Astrocyte (in vitro differentiated cells and primary cell): ENCODE data around the gene ABCG8. TPM values are rescaled to one million over a fixed set of nuclear protein-coding genes. Genes with fewer than 3 reads are reported as not detected.

Experiments used
- DNase-seq: peaks from one replicate; pipeline ENCODE4 v3.0.0-alpha.2; 2010; ENCODE audit warnings: low read depth
- FAIRE-seq: peaks from 2 replicates; lab custom pipeline; 2011; peaks lifted over from hg19 to GRCh38; lab: Jason Lieb, UNC
- H2AFZ ChIP-seq: 2 replicates; pipeline ENCODE4 v1.6.0; 2012; ENCODE audit warnings: low read depth, low read length, inconsistent platforms
- H3K27ac ChIP-seq: 2 replicates; pipeline ENCODE4 v1.5.1; 2011; ENCODE audit warnings: low read depth, low read length, inconsistent platforms
- H3K27me3 ChIP-seq: 2 replicates; pipeline ENCODE4 v1.6.0; 2011; ENCODE audit warnings: low read length, inconsistent platforms; ENCODE audit not compliant: insufficient read depth
- H3K36me3 ChIP-seq: 2 replicates; pipeline ENCODE4 v1.5.1; 2011; ENCODE audit warnings: low read length, inconsistent platforms; ENCODE audit not compliant: insufficient read depth
- H3K4me1 ChIP-seq: 2 replicates; pipeline ENCODE4 v1.5.1; 2011; ENCODE audit warnings: low read length, inconsistent platforms; ENCODE audit not compliant: insufficient read depth
- H3K4me2 ChIP-seq: 2 replicates; pipeline ENCODE4 v1.6.0; 2012; ENCODE audit warnings: low read length, inconsistent platforms
- H3K4me3 ChIP-seq: 2 replicates; pipeline ENCODE4 v1.5.1; 2011; ENCODE audit warnings: low read depth, mild to moderate bottlenecking, low read length, inconsistent platforms; ENCODE audit not compliant: insufficient read depth
- H3K79me2 ChIP-seq: 2 replicates; pipeline ENCODE4 v1.6.0; 2012; ENCODE audit warnings: mild to moderate bottlenecking, low read length, inconsistent platforms; ENCODE audit not compliant: insufficient read depth
- H3K9ac ChIP-seq: 2 replicates; pipeline ENCODE4 v1.6.0; 2012; ENCODE audit warnings: mild to moderate bottlenecking, low read length, inconsistent platforms
- H3K9me3 ChIP-seq: 2 replicates; pipeline ENCODE4 v1.5.1; 2012; ENCODE audit warnings: low read depth, mild to moderate bottlenecking, low read length, inconsistent platforms; ENCODE audit not compliant: insufficient read depth
- H4K20me1 ChIP-seq: 2 replicates; pipeline ENCODE4 v1.6.0; 2012; ENCODE audit warnings: low read length, inconsistent platforms; ENCODE audit not compliant: insufficient read depth
- H3K27ac Mint-ChIP-seq: one replicate; pipeline ENCODE4 v1.8.0; 2021; ENCODE audit warnings: mild to moderate bottlenecking, mixed read lengths; ENCODE audit not compliant: unreplicated experiment
- H3K27me3 Mint-ChIP-seq: one replicate; pipeline ENCODE4 v1.8.0; 2021; ENCODE audit warnings: low read depth, mixed read lengths; ENCODE audit not compliant: unreplicated experiment
- H3K36me3 Mint-ChIP-seq: one replicate; pipeline ENCODE4 v1.8.0; 2021; ENCODE audit warnings: low read depth, mixed read lengths; ENCODE audit not compliant: unreplicated experiment
- H3K4me1 Mint-ChIP-seq: one replicate; pipeline ENCODE4 v1.8.0; 2021; ENCODE audit warnings: low read depth, mixed read lengths; ENCODE audit not compliant: unreplicated experiment
- H3K4me3 Mint-ChIP-seq: one replicate; pipeline ENCODE4 v1.8.0; 2021; ENCODE audit warnings: mild to moderate bottlenecking, moderate library complexity, mixed read lengths; ENCODE audit not compliant: unreplicated experiment
- H3K9me3 Mint-ChIP-seq: one replicate; pipeline ENCODE4 v1.8.0; 2021; ENCODE audit warnings: mild to moderate bottlenecking, mixed read lengths; ENCODE audit not compliant: unreplicated experiment
- EZH2 ChIP-seq: IDR thresholded peaks from 2 replicates; pipeline ENCODE4 v1.6.1; 2012; ENCODE audit warnings: mild to moderate bottlenecking, low read length, inconsistent platforms; ENCODE audit not compliant: insufficient read depth
- total RNA-seq: library from RNA; stranded (reverse); gene quantifications from 2 replicates; pipeline ENCODE4 v1.2.1, GENCODE V29; 2021
- TF ChIP-seq, protein P1 (sequence below): IDR thresholded peaks from 2 replicates; pipeline ENCODE4 v1.5.1; 2011; ENCODE audit warnings: low read depth, mild to moderate bottlenecking, inconsistent platforms, low read length, moderate library complexity; ENCODE audit not compliant: insufficient read depth

Gene ABCG8
- total RNA-seq, 1 donor from 2014 or later = not detected

GRCh38 chr2:43831543-43832294 lies 7.1 kb upstream of the ABCG8 start:
- no peak overlapping the region for H3K27ac ChIP-seq
- H3K27ac Mint-ChIP-seq = no peak overlapping the region
- H3K4me3 ChIP-seq = peak overlapping the region; percentile 17
- H3K9ac ChIP-seq = no peak overlapping the region
- no peaks in the 10 kb centered on the region for H3K4me1 Mint-ChIP-seq
- H3K4me2 ChIP-seq = peak overlapping the region; percentile 80
- no peaks in the 10 kb centered on the region for H4K20me1 ChIP-seq
- H3K27me3 ChIP-seq = peaks cover 22% of the 10 kb centered on the region
- FAIRE-seq = no peak
- no peaks in the 10 kb centered on the region for H3K79me2 ChIP-seq
- no peaks in the 10 kb centered on the region for H3K36me3 ChIP-seq
- peaks cover 2% of the 10 kb centered on the region for H3K9me3 Mint-ChIP-seq
- no peak for TF ChIP-seq EZH2
- no peaks in the 10 kb centered on the region for H3K9me3 ChIP-seq
- no peaks in the 10 kb centered on the region for H3K36me3 Mint-ChIP-seq
- DNase-seq = peak; percentile 4
- no peak overlapping the region for H3K4me3 Mint-ChIP-seq
- peaks cover 21% of the 10 kb centered on the region for H3K27me3 Mint-ChIP-seq
- peak overlapping the region; percentile 69 for H2AFZ ChIP-seq
- H3K4me1 ChIP-seq = no peaks in the 10 kb centered on the region

DNA sequence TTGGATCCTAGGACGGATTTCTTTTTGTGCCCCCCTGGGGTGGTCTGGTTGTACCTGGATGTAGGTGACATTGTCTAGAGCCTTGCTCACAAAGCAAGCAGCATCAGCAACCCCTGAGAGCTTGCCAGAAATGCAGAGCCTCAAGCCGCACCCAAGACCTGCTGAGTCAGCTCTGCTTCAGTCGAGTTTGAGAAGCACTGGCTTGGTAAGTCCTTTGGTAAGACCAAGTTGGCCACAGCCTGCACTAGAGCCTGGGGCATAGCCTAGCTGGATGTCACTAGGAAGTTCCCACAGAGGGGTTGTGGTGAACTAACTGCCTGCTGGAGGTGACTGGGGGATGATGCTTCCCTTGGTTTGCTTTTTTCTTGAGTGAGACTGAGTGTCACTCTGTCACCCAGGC lies 6.3 kb upstream of the ABCG8 start:
- Mint-ChIP-seq H3K4me3 (no peak overlapping the region), H3K27me3 (peaks cover 21% of the 10 kb centered on the region), H3K9me3 (peaks cover 2% of the 10 kb centered on the region), H3K4me1 (no peaks in the 10 kb centered on the region), H3K36me3 (no peaks in the 10 kb centered on the region), H3K27ac (no peak overlapping the region)
- Histone ChIP-seq H3K4me3 (no peak overlapping the region), H3K79me2 (no peaks in the 10 kb centered on the region), H3K4me1 (no peaks in the 10 kb centered on the region), H3K9me3 (no peaks in the 10 kb centered on the region), H4K20me1 (no peaks in the 10 kb centered on the region), H3K27me3 (peaks cover 22% of the 10 kb centered on the region), H3K27ac (no peak overlapping the region), H2AFZ (no peak overlapping the region), H3K4me2 (peak overlapping the region; percentile 80), H3K36me3 (no peaks in the 10 kb centered on the region), H3K9ac (no peak overlapping the region)
- FAIRE-seq (no peak), DNase-seq (peak; percentile 6)
- TF ChIP-seq, protein P1, sequence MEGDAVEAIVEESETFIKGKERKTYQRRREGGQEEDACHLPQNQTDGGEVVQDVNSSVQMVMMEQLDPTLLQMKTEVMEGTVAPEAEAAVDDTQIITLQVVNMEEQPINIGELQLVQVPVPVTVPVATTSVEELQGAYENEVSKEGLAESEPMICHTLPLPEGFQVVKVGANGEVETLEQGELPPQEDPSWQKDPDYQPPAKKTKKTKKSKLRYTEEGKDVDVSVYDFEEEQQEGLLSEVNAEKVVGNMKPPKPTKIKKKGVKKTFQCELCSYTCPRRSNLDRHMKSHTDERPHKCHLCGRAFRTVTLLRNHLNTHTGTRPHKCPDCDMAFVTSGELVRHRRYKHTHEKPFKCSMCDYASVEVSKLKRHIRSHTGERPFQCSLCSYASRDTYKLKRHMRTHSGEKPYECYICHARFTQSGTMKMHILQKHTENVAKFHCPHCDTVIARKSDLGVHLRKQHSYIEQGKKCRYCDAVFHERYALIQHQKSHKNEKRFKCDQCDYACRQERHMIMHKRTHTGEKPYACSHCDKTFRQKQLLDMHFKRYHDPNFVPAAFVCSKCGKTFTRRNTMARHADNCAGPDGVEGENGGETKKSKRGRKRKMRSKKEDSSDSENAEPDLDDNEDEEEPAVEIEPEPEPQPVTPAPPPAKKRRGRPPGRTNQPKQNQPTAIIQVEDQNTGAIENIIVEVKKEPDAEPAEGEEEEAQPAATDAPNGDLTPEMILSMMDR = no peak
- no peak for TF ChIP-seq EZH2

DNA sequence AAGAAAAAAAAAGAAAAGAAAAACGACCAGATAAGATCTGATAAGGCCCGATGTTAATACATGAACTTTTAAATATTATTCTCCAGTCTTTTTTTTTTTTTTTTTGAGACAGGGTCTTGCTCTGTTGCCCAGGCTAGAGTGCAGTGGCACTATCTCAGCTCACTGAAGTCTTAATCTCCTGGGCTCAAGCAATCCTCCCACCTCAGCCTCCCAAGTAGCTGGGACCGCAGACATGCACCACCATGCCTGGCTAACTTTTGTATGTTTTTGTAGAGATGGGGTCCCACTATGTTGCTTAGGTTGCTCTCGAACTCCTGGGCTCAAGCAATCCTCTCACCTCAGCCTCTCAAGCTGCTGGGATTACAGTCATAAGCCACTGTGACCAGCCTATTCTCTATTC lies 1.7 kb upstream of the ABCG8 start:
- no peak overlapping the region for H3K27ac Mint-ChIP-seq
- H3K27me3 Mint-ChIP-seq = peaks cover 8% of the 10 kb centered on the region
- FAIRE-seq (no peak), DNase-seq (no peak)
- Histone ChIP-seq H3K27ac (no peak overlapping the region), H3K36me3 (no peaks in the 10 kb centered on the region), H3K9me3 (no peaks in the 10 kb centered on the region), H2AFZ (no peak overlapping the region), H4K20me1 (no peaks in the 10 kb centered on the region), H3K4me2 (no peak overlapping the region), H3K4me3 (no peak overlapping the region), H3K79me2 (no peaks in the 10 kb centered on the region), H3K9ac (no peak overlapping the region), H3K27me3 (peaks cover 2% of the 10 kb centered on the region), H3K4me1 (no peaks in the 10 kb centered on the region)
- no peaks in the 10 kb centered on the region for H3K4me1 Mint-ChIP-seq
- H3K9me3 Mint-ChIP-seq = no peaks in the 10 kb centered on the region
- TF ChIP-seq EZH2 = no peak
- TF ChIP-seq, protein P1 = no peak
- H3K4me3 Mint-ChIP-seq = no peak overlapping the region
- H3K36me3 Mint-ChIP-seq = no peaks in the 10 kb centered on the region
